ENCODE data around the gene DHRSX. TPM values are rescaled to one million over a fixed set of nuclear protein-coding genes. Genes with fewer than 3 reads are reported as not detected.

DHRSX gene
- total and polyA plus RNA-seq, 2 donors (not counting 3 experiments of a cell fraction or from before 2014, with no cell fraction given) = 27.1 to 37.7 TPM

- Histone ChIP-seq H3K4me3 (replicated peaks in 1 of 3; ENCODE audit: insufficient read depth in 1 of 3, low read depth in 1 of 3, low read length in 3 of 3) (no peak overlapping the region), H3K9me3 (replicated peaks; ENCODE audit: control insufficient read depth, insufficient read depth, low read length) (peaks cover 1% of the 10 kb centered on the region), H3K79me2 (ENCODE audit: control insufficient read depth, insufficient read depth, low read length) (peaks cover 12% of the 10 kb centered on the region), H4K20me1 (replicated peaks; ENCODE audit: control insufficient read depth, extremely low read depth, insufficient read depth, low read length) (no peaks in the 10 kb centered on the region), H2AFZ (ENCODE audit: low read depth, low read length) (no peak overlapping the region), H3K9me1 (replicated peaks; ENCODE audit: control insufficient read depth, extremely low read depth, insufficient read depth, low read length) (no peaks in the 10 kb centered on the region), H3K36me3 (ENCODE audit: control insufficient read depth in 2 of 2, extremely low read depth in 1 of 2, insufficient read depth in 2 of 2, low read length in 2 of 2) (no peaks in the 10 kb centered on the region), H3K27me3 (ENCODE audit: control insufficient read depth in 2 of 2, insufficient read depth in 2 of 2, low read length in 2 of 2) (no peaks in the 10 kb centered on the region), H3K9ac (replicated peaks; ENCODE audit: extremely low read depth, insufficient read depth, low read length) (no peak overlapping the region), H3K4me2 (ENCODE audit: insufficient read depth, low read length) (no peak overlapping the region), H3K27ac (ENCODE audit: insufficient read depth, low read depth, low read length) (no peak overlapping the region), H3K4me1 (ENCODE audit: control insufficient read depth, extremely low read depth, insufficient read depth, low read length) (no peaks in the 10 kb centered on the region)
- intact Hi-C loops (cut with micrococcal nuclease) (no loop called here), dilution Hi-C loops (cut with MboI; ENCODE audit: extremely low pct_ligation_motif_present, low sequenced_read_pairs) (no loop called here)
- CTCF ChIA-PET = no interaction called here
- no TSS peak for BruUV-seq (replicated peaks)
- no peak for DNase-seq (ENCODE audit: low read depth, low spot score)
- TF ChIP-seq FOS (IDR thresholded peaks at IDR 0.05; ENCODE audit: borderline replicate concordance, insufficient read depth, low read length) = no peak
- TF ChIP-seq MYC (IDR thresholded peaks at IDR 0.05; ENCODE audit: low read depth, low read length) = no peak
- TF ChIP-seq POLR2AphosphoS5 (IDR thresholded peaks at IDR 0.05; ENCODE audit: insufficient read depth, low read depth, low read length) = no peak
- no peak for TF ChIP-seq EZH2 (IDR thresholded peaks at IDR 0.05; ENCODE audit: borderline replicate concordance, low read depth, low read length, severe bottlenecking)
- TF ChIP-seq, protein P1, sequence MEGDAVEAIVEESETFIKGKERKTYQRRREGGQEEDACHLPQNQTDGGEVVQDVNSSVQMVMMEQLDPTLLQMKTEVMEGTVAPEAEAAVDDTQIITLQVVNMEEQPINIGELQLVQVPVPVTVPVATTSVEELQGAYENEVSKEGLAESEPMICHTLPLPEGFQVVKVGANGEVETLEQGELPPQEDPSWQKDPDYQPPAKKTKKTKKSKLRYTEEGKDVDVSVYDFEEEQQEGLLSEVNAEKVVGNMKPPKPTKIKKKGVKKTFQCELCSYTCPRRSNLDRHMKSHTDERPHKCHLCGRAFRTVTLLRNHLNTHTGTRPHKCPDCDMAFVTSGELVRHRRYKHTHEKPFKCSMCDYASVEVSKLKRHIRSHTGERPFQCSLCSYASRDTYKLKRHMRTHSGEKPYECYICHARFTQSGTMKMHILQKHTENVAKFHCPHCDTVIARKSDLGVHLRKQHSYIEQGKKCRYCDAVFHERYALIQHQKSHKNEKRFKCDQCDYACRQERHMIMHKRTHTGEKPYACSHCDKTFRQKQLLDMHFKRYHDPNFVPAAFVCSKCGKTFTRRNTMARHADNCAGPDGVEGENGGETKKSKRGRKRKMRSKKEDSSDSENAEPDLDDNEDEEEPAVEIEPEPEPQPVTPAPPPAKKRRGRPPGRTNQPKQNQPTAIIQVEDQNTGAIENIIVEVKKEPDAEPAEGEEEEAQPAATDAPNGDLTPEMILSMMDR (IDR thresholded peaks at IDR 0.05; ENCODE audit: extremely low read depth in 1 of 2, insufficient read depth in 1 of 2, low read depth in 1 of 2, low read length in 2 of 2) = no peak
- TF ChIP-seq JUN (IDR thresholded peaks at IDR 0.05; ENCODE audit: borderline replicate concordance, insufficient read depth, insufficient read length, low read depth) = no peak
- FAIRE-seq = no peak
- POLR2A ChIA-PET = no interaction called here
These were observed 53.3 kb downstream of the DHRSX start for GRCh38 chrX:2447484-2447883.

GRCh38 chrX:2446815-2447214 is 54.0 kb downstream of the DHRSX start:
- no peak for TF ChIP-seq MYC (IDR thresholded peaks at IDR 0.05; ENCODE audit: low read depth, low read length)
- TF ChIP-seq, protein P1 (IDR thresholded peaks at IDR 0.05; ENCODE audit: extremely low read depth in 1 of 2, insufficient read depth in 1 of 2, low read depth in 1 of 2, low read length in 2 of 2) = no peak
- no peak for TF ChIP-seq EZH2 (IDR thresholded peaks at IDR 0.05; ENCODE audit: borderline replicate concordance, low read depth, low read length, severe bottlenecking)
- TF ChIP-seq, protein P2, sequence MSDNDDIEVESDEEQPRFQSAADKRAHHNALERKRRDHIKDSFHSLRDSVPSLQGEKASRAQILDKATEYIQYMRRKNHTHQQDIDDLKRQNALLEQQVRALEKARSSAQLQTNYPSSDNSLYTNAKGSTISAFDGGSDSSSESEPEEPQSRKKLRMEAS (IDR thresholded peaks at IDR 0.05; ENCODE audit: insufficient read depth, insufficient read length) = no peak
- no peak for TF ChIP-seq FOS (IDR thresholded peaks at IDR 0.05; ENCODE audit: borderline replicate concordance, insufficient read depth, low read length)
- no peak for TF ChIP-seq POLR2AphosphoS5 (IDR thresholded peaks at IDR 0.05; ENCODE audit: insufficient read depth, low read depth, low read length)
- TF ChIP-seq GATA2 (IDR thresholded peaks at IDR 0.05; ENCODE audit: insufficient read depth, insufficient read length, low read depth, low read length) = no peak
- no peak for TF ChIP-seq POLR2A (IDR thresholded peaks at IDR 0.05; ENCODE audit: low read depth, low read length)
- Histone ChIP-seq H3K27ac (ENCODE audit: insufficient read depth, low read depth, low read length) (no peak overlapping the region), H3K79me2 (ENCODE audit: control insufficient read depth, insufficient read depth, low read length) (peaks cover 12% of the 10 kb centered on the region), H3K4me2 (ENCODE audit: insufficient read depth, low read length) (no peak overlapping the region), H3K36me3 (ENCODE audit: control insufficient read depth in 2 of 2, extremely low read depth in 1 of 2, insufficient read depth in 2 of 2, low read length in 2 of 2) (no peaks in the 10 kb centered on the region), H3K27me3 (ENCODE audit: control insufficient read depth in 2 of 2, insufficient read depth in 2 of 2, low read length in 2 of 2) (no peaks in the 10 kb centered on the region), H3K9me1 (replicated peaks; ENCODE audit: control insufficient read depth, extremely low read depth, insufficient read depth, low read length) (no peaks in the 10 kb centered on the region), H3K4me1 (ENCODE audit: control insufficient read depth, extremely low read depth, insufficient read depth, low read length) (no peaks in the 10 kb centered on the region), H4K20me1 (replicated peaks; ENCODE audit: control insufficient read depth, extremely low read depth, insufficient read depth, low read length) (no peaks in the 10 kb centered on the region), H3K9me3 (replicated peaks; ENCODE audit: control insufficient read depth, insufficient read depth, low read length) (peaks cover 1% of the 10 kb centered on the region), H2AFZ (ENCODE audit: low read depth, low read length) (no peak overlapping the region), H3K4me3 (replicated peaks in 1 of 3; ENCODE audit: insufficient read depth in 1 of 3, low read depth in 1 of 3, low read length in 3 of 3) (no peak overlapping the region), H3K9ac (replicated peaks; ENCODE audit: extremely low read depth, insufficient read depth, low read length) (no peak overlapping the region)
- no TSS peak for BruUV-seq (replicated peaks)
- intact Hi-C loops (cut with micrococcal nuclease) = no loop called here
- POLR2A ChIA-PET = no interaction called here
- dilution Hi-C loops (cut with MboI; ENCODE audit: extremely low pct_ligation_motif_present, low sequenced_read_pairs) = no loop called here
- FAIRE-seq (no peak), DNase-seq (ENCODE audit: low read depth, low spot score) (no peak)
- CTCF ChIA-PET = no interaction called here

Data from endothelial cell of umbilical vein (primary cell).